Uterus (tissue), 2 donors: Measurements from ENCODE around the gene NEURL1.

Experiments used
- POLR2A ChIP-seq, 2 donors: fragments of 450-650 bp; IDR thresholded peaks; one replicate each; pipeline ENCODE4 v1.6.1; 2016; ENCODE audit warnings: antibody characterized with exemption in 2 of 2, mild to moderate bottlenecking in 1 of 2, moderate library complexity in 1 of 2
- TF ChIP-seq, protein P1 (sequence below), 4 experiments: fragments of 200-600 bp in 2 of 4; fragments of 450-650 bp in 2 of 4; sonication (generic) in 2 of 4; IDR thresholded peaks; one replicate each; pipeline ENCODE4 v1.5.1; 2016 to 2019; ENCODE audit warnings: antibody characterized with exemption in 4 of 4, mild to moderate bottlenecking in 2 of 4, moderate library complexity in 1 of 4

DNA sequence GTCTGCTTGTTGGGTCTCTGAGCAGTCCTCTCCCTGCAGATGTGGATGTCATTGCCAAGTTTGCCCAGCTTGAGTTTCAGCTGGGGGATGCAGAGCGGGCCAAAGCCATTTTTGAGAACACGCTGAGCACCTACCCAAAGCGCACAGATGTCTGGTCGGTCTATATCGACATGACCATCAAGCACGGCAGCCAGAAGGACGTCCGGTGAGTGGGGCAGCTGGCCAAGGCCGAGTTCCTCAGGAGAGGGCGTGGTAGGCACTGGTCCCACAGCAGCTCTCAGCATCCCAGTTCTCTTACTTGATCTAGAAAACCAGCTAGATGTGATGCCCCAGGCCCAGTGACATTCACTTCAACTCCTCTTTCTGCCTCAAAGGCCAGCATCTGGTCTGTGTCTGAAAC, 49.0 kb upstream of the NEURL1 start:
- TF ChIP-seq POLR2A (IDR thresholded peaks at IDR 0.05): no peak
- TF ChIP-seq, protein P1, sequence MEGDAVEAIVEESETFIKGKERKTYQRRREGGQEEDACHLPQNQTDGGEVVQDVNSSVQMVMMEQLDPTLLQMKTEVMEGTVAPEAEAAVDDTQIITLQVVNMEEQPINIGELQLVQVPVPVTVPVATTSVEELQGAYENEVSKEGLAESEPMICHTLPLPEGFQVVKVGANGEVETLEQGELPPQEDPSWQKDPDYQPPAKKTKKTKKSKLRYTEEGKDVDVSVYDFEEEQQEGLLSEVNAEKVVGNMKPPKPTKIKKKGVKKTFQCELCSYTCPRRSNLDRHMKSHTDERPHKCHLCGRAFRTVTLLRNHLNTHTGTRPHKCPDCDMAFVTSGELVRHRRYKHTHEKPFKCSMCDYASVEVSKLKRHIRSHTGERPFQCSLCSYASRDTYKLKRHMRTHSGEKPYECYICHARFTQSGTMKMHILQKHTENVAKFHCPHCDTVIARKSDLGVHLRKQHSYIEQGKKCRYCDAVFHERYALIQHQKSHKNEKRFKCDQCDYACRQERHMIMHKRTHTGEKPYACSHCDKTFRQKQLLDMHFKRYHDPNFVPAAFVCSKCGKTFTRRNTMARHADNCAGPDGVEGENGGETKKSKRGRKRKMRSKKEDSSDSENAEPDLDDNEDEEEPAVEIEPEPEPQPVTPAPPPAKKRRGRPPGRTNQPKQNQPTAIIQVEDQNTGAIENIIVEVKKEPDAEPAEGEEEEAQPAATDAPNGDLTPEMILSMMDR (IDR thresholded peaks at IDR 0.05): no peak
